A172 (cell line): ENCODE data around the gene MSX2. TPM values are rescaled to one million over a fixed set of nuclear protein-coding genes. Genes with fewer than 3 reads are reported as not detected.

ENCODE experiments used
- DNase-seq: peaks from one replicate; pipeline ENCODE4 v3.0.0-alpha.2; 2015; ENCODE audit warnings: low spot score
- total RNA-seq: library from RNA; depleted of rRNA; stranded (reverse); fragments of >200 nt; shearing (Covaris generic); gene quantifications from 2 replicates; pipeline ENCODE4 v1.2.3, GENCODE V29; 2014

Gene MSX2
- total RNA-seq, 1 experiment from 2014 or later, result 0.36 TPM

DNA sequence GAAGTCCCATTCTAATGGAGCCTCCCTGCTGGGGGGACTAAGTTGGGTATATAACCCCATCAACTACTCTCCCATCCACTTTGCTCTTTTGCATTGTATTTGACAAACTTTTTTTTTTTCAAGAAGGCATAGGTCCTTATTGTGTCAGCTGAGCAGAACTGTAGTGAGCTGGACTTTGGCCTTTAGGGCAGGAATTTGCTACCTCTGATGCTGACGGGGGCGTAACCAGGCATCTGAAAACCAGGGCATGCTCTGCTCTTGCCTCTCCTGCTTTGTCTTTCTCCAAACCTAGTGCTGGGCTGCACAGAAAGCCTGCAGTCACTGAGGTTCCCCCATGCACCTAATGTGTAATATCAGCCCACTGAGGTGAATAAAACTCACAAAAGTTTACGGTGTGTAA, 49.0 kb downstream of the MSX2 start:
- DNase-seq, result no peak

DNA sequence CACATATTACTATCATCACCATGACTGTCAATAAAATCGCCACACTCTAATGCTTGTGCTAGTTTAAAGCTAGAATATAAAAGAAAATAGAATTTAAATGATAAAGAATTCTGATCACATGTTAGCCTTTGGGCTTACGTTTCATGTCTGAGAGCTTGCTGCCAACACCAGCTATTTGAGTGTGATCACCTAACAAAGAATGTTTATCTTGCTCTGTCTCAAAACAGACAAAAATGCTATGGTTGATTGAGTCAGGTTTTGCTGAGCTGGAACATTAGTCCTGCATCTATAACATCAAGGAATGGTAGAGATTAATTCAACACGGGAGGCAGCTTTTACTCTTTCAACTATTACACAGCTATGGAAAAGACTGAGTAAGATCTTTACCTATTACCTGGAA, 50.7 kb downstream of the MSX2 start:
- DNase-seq, result no peak

DNA sequence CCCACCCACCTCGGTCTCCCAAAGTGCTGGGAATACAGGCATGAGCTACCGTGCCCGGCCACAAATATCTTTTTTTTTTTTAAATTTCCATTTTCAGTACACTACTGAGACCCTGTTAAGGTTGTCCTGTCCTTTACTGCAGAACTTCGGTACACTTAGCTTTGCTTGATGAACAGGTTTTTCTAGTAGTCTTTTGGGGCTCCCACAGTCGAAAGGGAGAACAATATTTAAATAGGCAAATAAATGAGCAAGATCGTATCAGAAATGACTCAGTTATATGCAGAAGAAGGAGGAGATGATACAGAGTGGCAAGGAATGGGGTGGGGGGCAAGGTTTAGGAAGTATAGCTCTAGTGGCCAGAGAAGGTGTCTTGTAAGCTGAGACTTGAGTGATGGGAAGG, 52.7 kb downstream of the MSX2 start:
- no peak for DNase-seq

GRCh38 chr5:174777583-174777982, 53.2 kb downstream of the MSX2 start:
- DNase-seq, result no peak
